Stimulated activated CD8-positive, alpha-beta memory T cell treated with anti-CD3 and anti-CD28 coated beads, Interleukin-4, amount 100 ng/mL, for 48 hours (primary cell): ENCODE data around the gene SUGP1.
"Not testable (repeated sequence)": the region's sequence is repeated elsewhere in the genome, so short reads cannot be mapped to it uniquely, and the experiment has no call there.

Experiments used
- DNase-seq: peaks from one replicate; pipeline ENCODE4 v3.0.0-alpha.2; 2020

SUGP1 gene, protein sequence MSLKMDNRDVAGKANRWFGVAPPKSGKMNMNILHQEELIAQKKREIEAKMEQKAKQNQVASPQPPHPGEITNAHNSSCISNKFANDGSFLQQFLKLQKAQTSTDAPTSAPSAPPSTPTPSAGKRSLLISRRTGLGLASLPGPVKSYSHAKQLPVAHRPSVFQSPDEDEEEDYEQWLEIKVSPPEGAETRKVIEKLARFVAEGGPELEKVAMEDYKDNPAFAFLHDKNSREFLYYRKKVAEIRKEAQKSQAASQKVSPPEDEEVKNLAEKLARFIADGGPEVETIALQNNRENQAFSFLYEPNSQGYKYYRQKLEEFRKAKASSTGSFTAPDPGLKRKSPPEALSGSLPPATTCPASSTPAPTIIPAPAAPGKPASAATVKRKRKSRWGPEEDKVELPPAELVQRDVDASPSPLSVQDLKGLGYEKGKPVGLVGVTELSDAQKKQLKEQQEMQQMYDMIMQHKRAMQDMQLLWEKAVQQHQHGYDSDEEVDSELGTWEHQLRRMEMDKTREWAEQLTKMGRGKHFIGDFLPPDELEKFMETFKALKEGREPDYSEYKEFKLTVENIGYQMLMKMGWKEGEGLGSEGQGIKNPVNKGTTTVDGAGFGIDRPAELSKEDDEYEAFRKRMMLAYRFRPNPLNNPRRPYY

DNA sequence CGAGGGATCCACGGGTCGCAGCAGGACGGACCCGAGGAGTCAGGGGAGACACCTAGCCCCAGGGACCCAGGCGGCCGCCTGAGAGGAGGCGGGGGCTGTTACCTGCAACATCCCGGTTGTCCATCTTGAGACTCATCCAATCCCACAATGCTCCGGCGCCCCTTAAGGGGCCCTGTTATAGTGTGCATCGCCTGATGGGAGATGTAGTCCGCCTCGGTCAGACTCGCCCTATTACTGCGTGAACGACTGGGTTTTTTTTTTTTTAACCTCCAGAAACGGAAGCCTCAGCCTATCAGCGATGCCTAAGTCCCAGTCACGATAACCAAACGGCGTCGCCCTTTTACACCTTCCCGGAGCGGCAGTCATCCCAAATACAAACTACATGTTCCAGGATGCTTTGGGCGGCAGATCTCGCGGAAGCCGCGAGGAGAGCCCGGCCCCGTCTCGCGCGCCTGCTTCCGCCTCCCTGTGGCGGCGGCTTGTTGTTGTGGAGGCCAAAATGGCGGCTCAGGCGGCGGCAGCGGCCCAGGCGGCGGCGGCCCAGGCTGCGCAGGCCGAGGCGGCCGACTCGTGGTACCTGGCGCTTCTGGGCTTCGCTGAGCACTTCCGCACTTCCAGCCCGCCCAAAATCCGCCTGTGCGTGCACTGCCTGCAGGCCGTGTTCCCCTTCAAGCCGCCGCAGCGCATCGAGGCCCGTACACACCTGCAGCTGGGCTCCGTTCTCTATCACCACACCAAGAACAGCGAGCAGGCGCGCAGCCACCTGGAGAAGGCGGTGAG, at the start of gene SUGP1, which contains the start of gene MAU2:
SUGP1 (minus strand) TSS at position 149 of the 780 bp plus-strand sequence; CDS start at position 136, 13 bp downstream.
MAU2 (plus strand) TSS at position 469 of the 780 bp plus-strand sequence; CDS start at position 500, 31 bp downstream.
- DNase-seq: peak; percentile 90

- no peak for DNase-seq
Observed at GRCh38 chr19:19368087-19368486, 47.8 kb upstream of the SUGP1 start.

DNA sequence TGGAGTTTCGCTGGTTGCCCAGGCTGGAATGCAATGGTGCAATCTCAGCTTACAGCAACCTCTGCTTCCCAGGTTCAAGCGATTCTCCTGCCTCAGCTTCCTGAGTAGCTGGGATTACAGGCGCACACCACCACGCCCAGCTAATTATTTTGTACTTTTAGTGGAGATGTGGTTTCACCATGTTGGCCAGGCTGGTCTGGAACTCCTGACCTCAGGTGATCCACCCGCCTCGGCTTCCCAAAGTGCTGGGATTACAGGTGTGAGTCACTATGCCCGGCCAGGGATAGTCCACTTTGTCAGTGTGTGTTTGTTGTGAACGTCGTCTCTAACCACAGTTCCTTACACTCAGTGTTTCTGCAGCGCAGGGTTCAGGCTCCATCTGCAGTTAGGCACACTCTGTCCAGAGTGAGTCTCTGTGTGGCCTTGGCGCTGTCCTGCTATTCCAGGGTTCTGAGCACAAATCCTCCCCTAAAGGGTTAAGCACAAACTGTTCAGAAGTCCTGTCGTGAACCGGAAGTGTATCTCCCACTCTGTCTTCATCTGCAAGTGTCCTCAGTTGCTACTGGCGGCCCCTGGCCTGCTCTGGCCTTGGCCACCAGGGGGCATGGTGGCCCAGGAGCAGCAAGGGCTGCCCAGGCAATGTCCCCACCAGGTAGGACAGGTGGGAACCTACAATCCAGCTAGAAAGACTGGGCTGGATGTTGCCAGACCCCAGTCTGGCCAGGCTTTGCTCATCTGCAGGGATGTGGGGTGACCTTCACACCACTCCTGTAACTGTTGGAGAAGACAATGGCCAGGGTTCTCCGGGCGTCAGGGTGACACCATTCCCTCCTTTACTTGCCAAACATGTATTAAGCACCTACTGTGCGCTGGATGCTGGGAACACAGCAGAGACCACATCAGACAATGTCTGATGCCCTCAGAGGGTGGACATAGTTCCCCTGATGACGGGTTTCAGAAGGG, 46.4 kb upstream of the SUGP1 start:
- DNase-seq: peak; percentile 79

- no peak for DNase-seq
Observed at GRCh38 chr19:19362075-19362474, 41.8 kb upstream of the SUGP1 start.

- peak; percentile 85 for DNase-seq
Observed at GRCh38 chr19:19361075-19361594, 40.8 kb upstream of the SUGP1 start.

DNA sequence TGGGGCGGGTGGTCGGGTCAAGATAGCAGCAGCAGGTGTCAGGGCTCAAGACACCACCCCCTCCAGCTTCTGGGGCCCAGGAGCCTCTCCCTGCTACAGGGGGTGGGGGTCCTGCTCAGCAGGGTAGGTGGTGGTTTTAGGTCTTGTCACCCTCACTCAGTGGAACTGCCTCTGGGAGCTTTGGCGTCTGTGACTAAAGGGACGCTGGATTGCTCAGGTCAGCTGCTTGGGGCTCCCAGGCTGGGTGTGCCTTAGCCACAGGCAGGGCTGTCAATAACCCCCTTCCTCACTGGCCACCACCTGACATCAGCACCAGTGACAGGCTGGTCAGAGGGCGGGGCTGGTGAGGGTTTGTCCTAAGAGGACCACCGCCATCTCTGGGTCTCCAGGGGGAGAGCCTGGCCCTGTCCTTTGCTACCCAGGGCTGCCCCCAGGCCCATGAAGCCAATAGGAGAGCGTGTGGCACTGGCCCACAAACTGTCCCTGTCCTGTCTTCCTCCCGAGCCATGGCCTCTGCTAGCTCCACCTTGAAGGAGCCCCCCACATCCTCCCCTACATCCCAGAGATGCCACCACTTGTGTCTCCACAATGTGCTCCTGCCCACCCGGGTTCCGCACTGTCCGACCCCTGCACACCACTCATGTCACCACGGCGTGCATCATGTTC, 36.7 kb upstream of the SUGP1 start:
- no peak for DNase-seq

DNA sequence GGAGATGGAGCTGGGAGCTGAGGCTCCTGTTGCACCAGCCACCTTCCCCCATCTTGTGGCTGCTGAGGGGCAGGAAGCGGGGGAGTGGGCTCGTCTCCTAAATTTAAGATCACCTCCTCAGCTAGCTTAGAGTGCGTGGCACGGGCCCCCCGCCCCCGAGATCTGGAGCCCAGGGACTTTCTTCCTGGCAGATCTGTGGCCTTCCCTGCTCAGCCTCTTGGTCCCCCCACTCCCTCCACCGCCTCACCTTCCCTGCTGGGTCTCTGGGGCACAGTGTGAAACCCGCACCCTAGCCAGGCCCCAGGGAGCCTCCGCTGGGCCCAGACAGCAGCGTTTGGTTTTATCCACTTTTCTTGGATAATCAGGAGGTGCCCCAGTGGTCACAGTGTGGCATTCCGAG, 36.2 kb upstream of the SUGP1 start:
- no peak for DNase-seq

DNA sequence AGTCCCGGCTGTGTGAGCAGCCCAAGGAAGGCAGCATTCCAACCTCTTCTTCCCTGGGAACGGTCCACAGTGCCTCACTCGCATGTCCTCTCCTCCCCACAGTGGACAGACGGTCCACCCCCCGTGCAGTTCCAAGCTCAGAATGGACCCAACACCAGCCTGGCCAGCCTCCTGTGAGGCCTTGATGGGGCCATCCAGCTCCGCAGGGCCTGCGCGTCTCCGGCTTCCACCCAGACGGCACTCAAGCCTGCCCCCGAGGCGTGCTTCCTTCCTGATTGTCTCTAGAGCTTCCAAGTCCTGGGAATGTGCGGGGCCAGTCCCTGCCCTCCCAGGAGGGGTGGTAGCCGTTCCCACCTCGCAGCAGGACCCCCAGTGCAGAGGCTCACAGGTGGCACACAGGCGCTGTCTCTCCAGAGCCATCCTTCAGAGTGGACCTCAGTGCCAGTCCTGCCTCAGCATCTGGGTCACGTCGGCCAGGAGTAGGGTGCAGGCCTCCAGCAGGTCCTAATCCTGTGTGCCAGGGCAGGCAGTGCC, 35.4 kb upstream of the SUGP1 start:
- no peak for DNase-seq

DNA sequence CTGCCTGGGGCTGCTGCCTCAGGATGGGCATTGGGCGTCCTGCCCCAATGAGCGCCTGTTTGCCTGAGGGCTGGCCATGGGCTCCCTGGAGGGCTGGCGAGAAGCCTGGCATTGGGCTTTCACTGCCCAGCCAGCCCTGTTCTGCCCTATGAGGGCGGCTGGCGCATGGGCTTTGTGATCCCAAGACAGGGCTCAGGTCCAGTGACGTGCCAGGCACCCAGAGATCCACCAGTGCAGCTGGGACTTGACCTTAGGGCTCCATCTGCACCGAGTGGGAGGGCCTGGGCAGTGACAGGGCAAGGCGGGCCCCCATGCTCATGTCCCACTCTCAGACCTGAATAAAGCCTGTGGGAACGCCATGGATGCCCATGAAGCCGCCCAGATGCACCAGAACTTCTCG, 34.6 kb upstream of the SUGP1 start:
- no peak for DNase-seq

DNA sequence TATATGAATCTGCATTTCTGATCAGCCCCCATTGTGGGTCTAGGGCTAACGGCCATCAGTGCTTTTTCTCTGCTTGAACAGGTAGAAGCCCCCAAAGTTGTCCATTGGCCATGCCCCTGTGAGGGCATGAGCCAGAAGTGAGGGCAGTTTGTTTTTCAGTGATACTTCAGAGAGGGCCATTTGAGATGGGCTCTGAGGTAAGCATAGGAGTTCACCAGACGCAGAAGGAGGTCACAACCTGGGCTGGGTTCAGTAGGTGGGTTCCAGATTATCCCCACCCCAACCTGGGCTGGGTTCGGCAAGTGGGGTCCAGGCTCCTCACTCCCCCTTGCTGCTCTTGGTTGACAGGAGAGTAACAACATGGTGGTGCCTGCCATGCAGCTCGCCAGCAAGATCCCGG, 33.7 kb upstream of the SUGP1 start:
- DNase-seq: no peak

- DNase-seq: no peak
Observed at GRCh38 chr19:19352823-19353222, 32.5 kb upstream of the SUGP1 start.

DNA sequence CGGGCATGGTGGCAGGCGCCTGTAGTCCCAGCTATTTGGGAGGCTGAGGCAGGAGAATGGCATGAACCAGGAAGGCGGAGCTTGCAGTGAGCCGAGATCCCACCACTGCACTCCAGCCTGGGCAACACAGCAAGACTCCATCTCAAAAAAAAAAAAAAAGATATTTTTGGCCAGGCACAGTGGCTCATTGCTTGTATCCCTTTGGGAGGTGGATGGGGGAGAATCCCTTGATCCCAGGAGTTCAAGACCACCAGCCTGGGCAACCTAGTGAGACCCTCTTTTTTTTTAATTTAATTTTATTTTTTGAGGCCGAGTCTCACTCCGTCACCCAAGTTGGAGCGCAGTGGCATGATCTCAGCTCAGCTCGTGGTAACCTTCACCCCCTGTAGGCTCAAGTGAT, 30.4 kb upstream of the SUGP1 start:
- not testable (repeated sequence) for DNase-seq

DNA sequence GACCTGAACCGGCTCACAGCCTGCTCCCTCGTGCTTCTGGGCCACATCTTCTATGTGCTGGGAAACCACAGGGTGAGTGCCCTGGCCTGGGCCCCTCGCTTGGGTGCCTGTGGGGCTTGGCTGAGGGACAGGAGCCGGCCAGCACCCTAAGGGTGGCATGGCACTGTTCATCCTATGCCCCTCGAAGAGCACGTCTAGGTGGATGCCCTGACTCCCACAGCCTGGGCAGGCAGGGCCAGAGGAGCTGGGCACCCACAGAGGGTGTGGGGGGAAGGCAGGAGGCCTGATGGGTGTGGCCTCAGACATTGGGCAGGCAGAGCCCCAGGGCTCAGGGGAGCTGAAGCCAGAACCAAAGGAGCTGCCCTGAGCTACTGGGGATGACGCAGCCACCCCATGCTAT, 29.1 kb upstream of the SUGP1 start:
- DNase-seq: no peak

DNA sequence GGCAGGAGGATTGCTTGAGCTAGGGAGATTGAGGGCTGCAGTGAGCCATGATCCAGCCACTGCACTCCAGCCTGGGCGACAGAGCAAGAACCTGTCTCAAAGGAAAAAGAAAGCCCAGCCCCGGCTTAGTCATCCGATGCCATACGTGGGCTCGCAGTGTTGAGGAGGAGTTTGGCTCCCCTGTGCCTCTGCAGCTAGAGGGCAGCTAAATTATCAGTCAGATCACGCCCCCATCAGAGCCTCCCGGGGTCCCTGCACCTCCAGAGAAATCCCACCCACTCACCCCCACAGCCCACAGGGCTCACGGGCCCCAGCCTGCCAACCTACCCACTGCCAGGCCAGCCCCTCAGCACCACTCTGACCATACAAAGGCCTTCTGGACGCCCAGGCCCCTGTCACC, 28.0 kb upstream of the SUGP1 start:
- DNase-seq: no peak

DNA sequence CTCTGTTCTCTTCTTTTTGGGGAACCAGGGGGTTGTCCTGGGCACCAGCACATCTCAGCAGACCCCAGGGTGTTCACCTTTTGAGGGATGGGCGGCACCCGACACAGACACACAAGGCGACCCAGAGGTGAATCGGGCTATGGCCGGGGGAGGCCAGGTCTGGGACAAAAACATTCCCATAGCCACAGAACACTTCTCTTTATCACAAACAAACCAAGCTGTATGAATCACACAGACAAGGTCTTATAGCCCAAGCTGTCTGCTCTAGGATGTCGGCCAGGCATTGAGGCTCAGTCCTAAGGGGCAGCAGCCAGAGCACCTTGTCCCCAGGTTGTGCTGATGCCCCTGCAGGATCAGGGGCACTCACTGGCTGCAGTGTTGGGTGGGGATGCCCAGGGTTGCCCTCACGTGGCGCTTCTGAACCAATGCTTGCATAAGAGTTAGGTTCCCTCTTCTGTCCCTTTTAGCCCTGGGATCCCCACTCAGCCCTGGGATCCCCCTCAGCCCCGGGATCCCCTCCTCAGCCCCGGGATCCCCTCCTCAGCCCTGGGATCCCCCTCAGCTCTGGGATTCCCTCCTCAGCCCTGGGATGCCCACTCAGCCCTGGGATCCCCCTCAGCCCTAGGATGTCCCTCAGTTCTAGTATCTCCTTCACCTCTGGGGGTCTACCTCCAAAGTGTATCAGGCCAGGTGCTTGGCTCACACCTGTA, 27.2 kb upstream of the SUGP1 start:
- DNase-seq: no peak

DNA sequence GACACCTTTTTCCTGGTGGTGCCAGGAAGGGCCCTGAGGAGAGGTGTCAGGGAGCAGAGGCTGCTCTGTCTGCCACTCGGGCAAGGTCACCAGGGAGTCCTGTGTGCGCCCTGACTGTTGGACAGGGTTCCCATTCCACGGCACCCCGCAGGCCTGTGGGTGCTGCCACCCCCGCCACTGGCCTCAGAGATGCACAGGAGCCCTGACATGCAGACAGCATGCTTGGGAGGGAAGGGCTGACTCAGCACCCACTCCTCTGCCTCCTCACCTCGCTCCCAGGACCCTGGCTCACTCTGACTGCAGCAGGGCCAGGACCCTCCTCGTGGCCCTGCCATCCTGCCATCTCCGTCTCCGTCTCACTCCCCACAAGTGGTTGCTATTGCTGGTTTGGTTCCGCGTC, 25.7 kb upstream of the SUGP1 start:
- DNase-seq: no peak

DNA sequence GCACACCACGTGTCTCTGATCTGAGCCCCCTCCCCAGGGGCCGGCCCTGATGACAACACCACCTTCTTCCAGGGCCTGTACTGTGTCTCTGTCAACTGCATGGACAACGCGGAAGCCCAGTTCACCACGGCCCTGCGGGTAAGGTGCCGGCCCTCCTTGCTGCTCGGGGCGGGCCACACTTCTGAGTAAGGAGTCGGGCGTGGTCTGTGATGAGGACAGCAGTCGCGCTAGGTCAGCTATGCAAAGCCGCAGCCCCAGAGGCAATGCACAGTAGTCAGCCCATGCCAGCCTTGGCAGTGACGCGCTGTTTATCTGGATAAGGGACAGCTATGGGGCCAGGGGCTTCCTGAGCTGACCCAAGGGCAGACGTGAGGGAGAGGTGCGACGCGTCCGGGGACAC, 24.9 kb upstream of the SUGP1 start:
- DNase-seq: no peak

DNA sequence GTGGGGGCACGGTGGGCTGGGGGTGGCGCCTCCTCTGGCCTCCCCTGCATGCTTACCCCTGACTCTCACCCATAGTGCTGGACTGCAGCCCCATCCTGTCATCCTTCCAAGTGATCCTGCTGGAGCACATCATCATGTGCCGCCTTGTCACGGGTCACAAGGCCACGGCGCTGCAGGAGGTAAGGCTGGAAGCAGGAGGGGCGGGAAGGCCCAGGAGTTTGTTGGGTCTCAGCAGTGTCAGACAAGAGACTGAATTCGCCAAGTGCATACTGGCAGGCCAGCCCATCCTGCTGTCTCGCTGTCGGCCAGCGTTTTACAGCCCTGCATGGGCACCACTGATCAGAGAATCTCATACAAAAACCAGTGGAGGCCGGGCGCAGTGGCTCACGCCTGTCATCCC, 23.5 kb upstream of the SUGP1 start:
- no peak for DNase-seq

DNA sequence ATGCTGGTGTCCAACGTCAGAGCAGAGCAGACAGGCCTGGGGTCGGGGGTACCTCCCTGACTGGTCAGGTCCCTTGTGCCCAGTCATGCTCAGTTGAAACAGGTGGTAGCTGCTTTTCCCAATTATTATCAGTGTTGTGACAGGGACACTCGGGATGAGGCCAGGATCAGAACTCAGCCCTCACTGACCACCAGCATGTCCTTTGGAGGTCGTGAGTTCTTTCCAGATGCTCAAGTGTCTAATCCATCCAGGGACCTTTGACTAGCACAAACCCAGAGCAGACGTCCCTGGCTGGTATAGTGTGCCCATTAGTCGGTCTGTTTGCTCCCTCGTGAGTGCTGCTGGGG, 22.7 kb upstream of the SUGP1 start:
- no peak for DNase-seq
